Ovary (tissue), 3 donors: ENCODE measurements around the gene CMC1.

Experiments
- CTCF ChIP-seq, 3 donors: fragments of 450-650 bp in 2 of 3; fragments of 200-600 bp in 1 of 3; IDR thresholded peaks; one replicate each; pipeline versions ENCODE4 v1.5.1 to v1.8.0; 2016 to 2022; ENCODE audit warnings: antibody characterized with exemption in 3 of 3, mild to moderate bottlenecking in 1 of 3
- EP300 ChIP-seq: sonication (generic); formaldehyde crosslinking; IDR thresholded peaks from one replicate; pipeline ENCODE4 v1.6.1; 2017; ENCODE audit warnings: antibody characterized with exemption
- POLR2A ChIP-seq: fragments of 450-650 bp; IDR thresholded peaks from one replicate; pipeline ENCODE4 v1.6.1; 2017; ENCODE audit warnings: antibody characterized with exemption, mild to moderate bottlenecking, moderate library complexity
- donor health status: DM: no; HTN: no; CAD: no.

DNA sequence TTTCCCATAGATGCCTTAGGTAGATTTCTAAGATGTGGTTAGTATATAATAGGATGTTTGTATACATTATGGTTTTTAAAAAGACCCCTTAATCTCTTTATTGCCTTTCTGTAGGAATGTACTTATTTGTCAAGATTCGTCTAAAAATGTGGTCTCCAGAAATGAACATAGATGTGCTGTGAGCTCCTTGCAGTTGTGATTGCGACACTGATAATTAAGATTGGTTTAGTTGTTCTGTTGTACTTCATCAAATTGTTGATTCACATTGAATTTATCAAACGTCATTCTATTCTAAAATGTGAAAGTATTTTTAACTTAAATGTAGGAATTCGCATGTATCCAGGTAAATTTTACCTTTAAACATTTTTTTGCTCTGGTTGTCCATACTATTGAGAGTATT lies 51.2 kb downstream of the CMC1 start:
- TF ChIP-seq CTCF (IDR thresholded peaks at IDR 0.05) (no peak), POLR2A (no peak), EP300 (no peak)
